CD14-positive monocyte (primary cell): Measurements from ENCODE around the gene LRG1. TPM values are rescaled to one million over a fixed set of nuclear protein-coding genes. Genes with fewer than 3 reads are reported as not detected.

Source experiments
- DNase-seq, 3 donors: peaks; one replicate each; pipeline ENCODE4 v3.0.0-alpha.2; 2011 to 2022
- H2AFZ ChIP-seq: 2 replicates; pipeline ENCODE4 v1.6.0; 2012; ENCODE audit warnings: mild to moderate bottlenecking, low read depth, low read length, inconsistent platforms; ENCODE audit not compliant: insufficient read depth, poor library complexity, severe bottlenecking
- H3K27ac ChIP-seq, 2 donors: 1 replicate in 1 of 2; 2 replicates in 1 of 2; pipeline ENCODE4 v1.5.1; 2012 to 2013; ENCODE audit warnings: low read length in 2 of 2, control low read depth in 1 of 2, inconsistent platforms in 1 of 2, low read depth in 1 of 2, mild to moderate bottlenecking in 1 of 2
- H3K27me3 ChIP-seq, 2 donors: one replicate each; pipeline versions ENCODE4 v1.6.0 to v1.6.1; 2011 to 2013; ENCODE audit warnings: low read length in 2 of 2; ENCODE audit not compliant: control insufficient read depth in 2 of 2, insufficient read depth in 2 of 2
- H3K36me3 ChIP-seq, 2 donors: replicated peaks in 1 of 2; 1 replicate in 1 of 2; 2 replicates in 1 of 2; pipeline versions ENCODE4 v1.5.1 to v1.6.1; 2012 to 2013; ENCODE audit warnings: low read length in 2 of 2, control low read depth in 1 of 2, inconsistent platforms in 1 of 2, mild to moderate bottlenecking in 1 of 2; ENCODE audit not compliant: insufficient read depth in 2 of 2, control insufficient read depth in 1 of 2
- H3K4me1 ChIP-seq, 2 donors: 1 replicate in 1 of 2; 2 replicates in 1 of 2; pipeline versions ENCODE4 v1.5.1 to v1.6.1; 2012 to 2013; ENCODE audit warnings: low read length in 2 of 2, control low read depth in 1 of 2, inconsistent platforms in 1 of 2, mild to moderate bottlenecking in 1 of 2, moderate library complexity in 1 of 2; ENCODE audit not compliant: insufficient read depth in 2 of 2, control insufficient read depth in 1 of 2
- H3K4me2 ChIP-seq: replicated peaks from 2 replicates; pipeline ENCODE3; 2012; ENCODE audit warnings: low read length, moderate library complexity, mild to moderate bottlenecking; ENCODE audit not compliant: poor library complexity, severe bottlenecking; ENCODE audit errors: extremely low read depth
- H3K4me3 ChIP-seq, 3 experiments: fragments of 200-600 bp in 1 of 3; sonication (generic) in 1 of 3; replicated peaks in 1 of 3; 1 replicate in 2 of 3; 2 replicates in 1 of 3; pipeline ENCODE4 v1.5.1; 2011 to 2013; ENCODE audit warnings: low read length in 3 of 3, mild to moderate bottlenecking in 3 of 3, control low read depth in 2 of 3, low read depth in 2 of 3, inconsistent platforms in 1 of 3, moderate library complexity in 1 of 3
- H3K79me2 ChIP-seq: 2 replicates; pipeline ENCODE4 v1.6.0; 2012; ENCODE audit warnings: mild to moderate bottlenecking, control low read depth, inconsistent platforms, low read length, moderate library complexity; ENCODE audit not compliant: insufficient read depth
- H3K9ac ChIP-seq: 2 replicates; pipeline ENCODE4 v1.6.0; 2017; ENCODE audit warnings: low read length, mild to moderate bottlenecking; ENCODE audit not compliant: insufficient read depth, poor library complexity, severe bottlenecking
- H3K9me3 ChIP-seq, 2 donors: replicated peaks in 1 of 2; 1 replicate in 1 of 2; 2 replicates in 1 of 2; pipeline versions ENCODE4 v1.5.1 to v1.6.1; 2012 to 2013; ENCODE audit warnings: low read length in 2 of 2, control low read depth in 1 of 2; ENCODE audit not compliant: control insufficient read depth in 1 of 2, insufficient read depth in 1 of 2
- H4K20me1 ChIP-seq: 2 replicates; pipeline ENCODE4 v1.6.0; 2012; ENCODE audit warnings: mild to moderate bottlenecking, low read length, control low read depth, moderate library complexity; ENCODE audit not compliant: insufficient read depth
- H3K27ac Mint-ChIP-seq, 7 donors: one replicate each; pipeline ENCODE4 v1.8.0; 2020; ENCODE audit warnings: mild to moderate bottlenecking in 7 of 7, mixed read lengths in 7 of 7, moderate library complexity in 6 of 7, inconsistent platforms in 2 of 7
- H3K27me3 Mint-ChIP-seq, 3 donors: one replicate each; pipeline ENCODE4 v1.8.0; 2021 to 2022; ENCODE audit warnings: low read depth in 3 of 3, mild to moderate bottlenecking in 3 of 3, mixed read lengths in 3 of 3, moderate library complexity in 3 of 3, inconsistent platforms in 1 of 3
- H3K36me3 Mint-ChIP-seq, 2 donors: one replicate each; pipeline ENCODE4 v1.8.0; 2020; ENCODE audit warnings: mixed read lengths in 2 of 2, inconsistent platforms in 1 of 2, mild to moderate bottlenecking in 1 of 2
- H3K4me1 Mint-ChIP-seq: one replicate; pipeline ENCODE4 v1.8.0; 2020; ENCODE audit warnings: mild to moderate bottlenecking, mixed read lengths
- H3K4me3 Mint-ChIP-seq, 2 donors: one replicate each; pipeline ENCODE4 v1.8.0; 2020; ENCODE audit warnings: mild to moderate bottlenecking in 2 of 2, mixed read lengths in 2 of 2, moderate library complexity in 1 of 2
- H3K9me3 Mint-ChIP-seq, 7 donors: one replicate each; pipeline ENCODE4 v1.8.0; 2020 to 2022; ENCODE audit warnings: mixed read lengths in 7 of 7, mild to moderate bottlenecking in 6 of 7, moderate library complexity in 6 of 7, inconsistent platforms in 2 of 7
- CTCF ChIP-seq: fragments of 200-600 bp; IDR thresholded peaks from one replicate; pipeline ENCODE4 v1.8.0; 2022; ENCODE audit warnings: antibody characterized with exemption, mild to moderate bottlenecking
- WGBS: methylation state at CpG from one replicate; pipeline ENCODE4 v1.1.5; 2013; ENCODE audit warnings: missing lambda C conversion rate; ENCODE audit not compliant: insufficient coverage; 5-methylcytosine and 5-hydroxymethylcytosine counted together
- intact Hi-C, 2 donors: fragments of 100-400 bp; cut with micrococcal nuclease; formaldehyde crosslinking; loops; one replicate each; pipeline versions ENCODE4 v1.15.0 to v1.15.1; 2023
- polyA plus RNA-seq, 3 donors: library from polyadenylated mRNA; depleted of rRNA in 1 of 3; unstranded in 2 of 3; stranded (reverse) in 1 of 3; fragments of 300-500 nt in 2 of 3; fragments of >200 nt in 1 of 3; fragmentation: Illumina TruSeq in 2 of 3; gene quantifications; 1 replicate in 2 of 3; 2 replicates in 1 of 3; pipeline ENCODE4 v1.2.3, GENCODE V29; 2012 to 2021

LRG1 gene
- polyA plus RNA-seq, 3 donors = 5.5 to 50.1 (median 9.6) TPM

DNA sequence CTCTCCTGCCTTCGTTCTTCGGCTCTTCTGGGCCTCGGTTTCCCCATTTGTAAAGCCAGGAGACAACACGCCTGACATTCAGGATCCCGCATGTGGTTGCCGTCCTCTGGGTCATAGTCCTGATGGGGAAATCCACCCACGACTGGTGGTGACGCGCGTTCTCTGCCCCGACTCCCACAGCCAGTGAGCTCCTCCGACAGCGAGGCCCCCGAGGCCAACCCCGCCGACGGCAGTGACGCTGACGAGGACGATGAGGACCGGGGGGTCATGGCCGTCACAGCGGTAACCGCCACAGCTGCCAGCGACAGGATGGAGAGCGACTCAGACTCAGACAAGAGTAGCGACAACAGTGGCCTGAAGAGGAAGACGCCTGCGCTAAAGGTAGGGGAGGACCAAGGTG lies 51.3 kb downstream of the LRG1 start:
- WGBS = 98% methylated on average over 29 of the region's 29 CpGs

DNA sequence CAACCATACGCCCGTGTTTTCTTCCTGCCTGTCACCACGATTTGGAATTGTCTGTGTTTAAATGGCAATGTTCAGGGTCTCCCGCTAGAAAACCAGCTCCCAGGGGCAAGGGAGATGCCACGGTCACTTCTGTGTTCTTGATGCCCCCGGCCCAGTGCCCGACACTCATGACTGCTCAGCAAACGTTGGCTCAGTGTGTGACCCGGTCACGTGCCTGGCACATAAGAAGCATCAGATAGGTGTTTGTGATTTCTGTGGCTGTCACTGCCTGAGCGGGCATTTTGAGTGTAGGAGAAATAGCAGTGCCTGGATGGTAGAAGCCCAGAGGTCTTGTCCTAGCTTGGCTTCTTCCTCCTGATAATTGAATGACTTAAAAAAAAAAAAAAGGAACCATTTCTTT lies 52.3 kb downstream of the LRG1 start:
- Histone ChIP-seq H3K27ac (no peak overlapping the region), H3K36me3 (peaks cover 38 to 56% of the 10 kb centered on the region in 2 donors), H3K9ac (no peak overlapping the region), H3K27me3 (no peaks in the 10 kb centered on the region), H3K4me1 (no peaks in the 10 kb centered on the region), H4K20me1 (no peaks in the 10 kb centered on the region), H3K9me3 (no peaks in the 10 kb centered on the region), H3K4me3 (no peak overlapping the region), H2AFZ (no peak overlapping the region), H3K79me2 (no peaks in the 10 kb centered on the region), H3K4me2 (no peak overlapping the region)
- H3K27me3 Mint-ChIP-seq = peaks cover 0 to 2% (median 2%) of the 10 kb centered on the region in 3 donors
- DNase-seq = no peak
- over 99% methylated on average over 9 of the region's 11 CpGs for WGBS
- no peak for TF ChIP-seq CTCF
- H3K27ac Mint-ChIP-seq = peak overlapping the region in 2 of 7 donors; percentile 17 to 58
- intact Hi-C loops = no loop called here
- H3K4me3 Mint-ChIP-seq = no peak overlapping the region
- peaks cover 38 to 41% of the 10 kb centered on the region in 2 donors for H3K36me3 Mint-ChIP-seq
- peaks cover 0 to 2% (median 0%) of the 10 kb centered on the region in 7 donors for H3K9me3 Mint-ChIP-seq
- H3K4me1 Mint-ChIP-seq = no peaks in the 10 kb centered on the region

More for the DNA sequence above, 51.3 kb downstream of the LRG1 start:
- Histone ChIP-seq H3K79me2 (no peaks in the 10 kb centered on the region), H3K4me2 (no peak overlapping the region), H3K9me3 (no peaks in the 10 kb centered on the region), H2AFZ (no peak overlapping the region), H3K9ac (no peak overlapping the region), H3K4me1 (no peaks in the 10 kb centered on the region), H3K27me3 (no peaks in the 10 kb centered on the region), H3K4me3 (no peak overlapping the region), H4K20me1 (no peaks in the 10 kb centered on the region), H3K27ac (no peak overlapping the region), H3K36me3 (peaks cover 41 to 55% of the 10 kb centered on the region in 2 donors)
- no peaks in the 10 kb centered on the region for H3K4me1 Mint-ChIP-seq
- intact Hi-C loops = no loop called here
- no peak overlapping the region for H3K4me3 Mint-ChIP-seq
- no peak for DNase-seq
- no peak for TF ChIP-seq CTCF
- no peak overlapping the region for H3K27ac Mint-ChIP-seq
- H3K36me3 Mint-ChIP-seq = peaks cover 28 to 38% of the 10 kb centered on the region in 2 donors
- peaks cover 0 to 2% (median 0%) of the 10 kb centered on the region in 3 donors for H3K27me3 Mint-ChIP-seq
- peaks cover 0 to 2% (median 0%) of the 10 kb centered on the region in 7 donors for H3K9me3 Mint-ChIP-seq

Other genes with a start within 250 kb of the LRG1 start
- gene TMIGD2, start 237.6 kb downstream of the LRG1 start, polyA plus RNA-seq = under 1 TPM in 1 of 3 donors, not detected in 2; 0.26 TPM
- under 1 TPM in 1 of 3 donors, not detected in 2; 0.39 TPM for gene FSD1, start 235.4 kb downstream of the LRG1 start, polyA plus RNA-seq
- gene STAP2, start 201.2 kb downstream of the LRG1 start, polyA plus RNA-seq = under 1 TPM in 2 of 3 donors, not detected in 1; 0.11 to 0.17 TPM
- gene MPND, start 196.5 kb downstream of the LRG1 start, polyA plus RNA-seq = 10 to 100 TPM in 1 of 3 donors, 1 to 10 TPM in 2; 6.5 to 15.9 (median 7.0) TPM
- gene SH3GL1, start 139.5 kb downstream of the LRG1 start, polyA plus RNA-seq = 10 to 100 TPM; 14.0 to 33.9 (median 15.0) TPM
- gene CHAF1A, start 137.4 kb downstream of the LRG1 start, polyA plus RNA-seq = 10 to 100 TPM in 1 of 3 donors, 1 to 10 TPM in 2; 4.4 to 26.4 (median 5.4) TPM
- gene UBXN6, start 82.2 kb downstream of the LRG1 start, polyA plus RNA-seq = 10 to 100 TPM in 1 of 3 donors, 1 to 10 TPM in 2; 3.8 to 64.5 (median 5.4) TPM
- gene HDGFL2, start 67.7 kb downstream of the LRG1 start, polyA plus RNA-seq = 10 to 100 TPM in 2 of 3 donors, 1 to 10 TPM in 1; 7.0 to 13.2 (median 10.5) TPM
- under 1 TPM in 2 of 3 donors, not detected in 1; 0.05 to 0.19 TPM for gene PLIN4, start 21.6 kb downstream of the LRG1 start, polyA plus RNA-seq
- gene PLIN5, start 4.8 kb downstream of the LRG1 start, polyA plus RNA-seq = 1 to 10 TPM in 1 of 3 donors, under 1 TPM in 2; 0.28 to 3.0 (median 0.58) TPM
- gene SEMA6B, start 19.6 kb upstream of the LRG1 start, polyA plus RNA-seq = 1 to 10 TPM in 1 of 3 donors, under 1 TPM in 2; 0.12 to 1.6 (median 0.87) TPM
- gene TNFAIP8L1, start 99.5 kb upstream of the LRG1 start, polyA plus RNA-seq = 1 to 10 TPM; 1.8 to 3.9 (median 3.7) TPM
- gene MYDGF, start 130.3 kb upstream of the LRG1 start, polyA plus RNA-seq = 100 to 1,000 TPM in 2 of 3 donors, 10 to 100 TPM in 1; 64.6 to 165 (median 160) TPM
- 10 to 100 TPM; 12.6 to 23.8 (median 13.9) TPM for gene DPP9, start 183.8 kb upstream of the LRG1 start, polyA plus RNA-seq